IPS-20b (cell line): ENCODE measurements around the gene TSSK6.

Experiments
- H3K27ac ChIP-seq: one replicate; pipeline ENCODE4 v1.5.1; 2013; ENCODE audit warnings: low read length
- H3K27me3 ChIP-seq: 2 replicates; pipeline ENCODE4 v1.6.1; 2013; ENCODE audit warnings: mild to moderate bottlenecking, low read length, inconsistent platforms; ENCODE audit not compliant: insufficient read depth
- H3K36me3 ChIP-seq: 2 replicates; pipeline ENCODE4 v1.6.1; 2013; ENCODE audit warnings: low read depth, mild to moderate bottlenecking, inconsistent platforms, low read length, moderate library complexity; ENCODE audit not compliant: insufficient read depth
- H3K4me1 ChIP-seq: 2 replicates; pipeline ENCODE4 v1.6.1; 2013; ENCODE audit warnings: mild to moderate bottlenecking, control low read depth, inconsistent platforms, low read length, moderate library complexity; ENCODE audit not compliant: insufficient read depth
- H3K4me3 ChIP-seq: 2 replicates; pipeline ENCODE4 v1.5.1; 2013; ENCODE audit warnings: mild to moderate bottlenecking, low read length, inconsistent platforms
- H3K9ac ChIP-seq: 2 replicates; pipeline ENCODE4 v1.6.1; 2013; ENCODE audit warnings: low read depth, mild to moderate bottlenecking, inconsistent platforms, low read length, moderate library complexity
- H3K9me3 ChIP-seq: 2 replicates; pipeline ENCODE4 v1.6.1; 2013; ENCODE audit warnings: mild to moderate bottlenecking, low read depth, low read length, inconsistent platforms; ENCODE audit not compliant: insufficient read depth

TSSK6 gene

GRCh38 chr19:19507354-19507753 lies 8.0 kb downstream of the TSSK6 start:
- peaks cover 56% of the 10 kb centered on the region for H3K36me3 ChIP-seq
- no peaks in the 10 kb centered on the region for H3K4me1 ChIP-seq
- no peaks in the 10 kb centered on the region for H3K9me3 ChIP-seq
- H3K4me3 ChIP-seq = no peak overlapping the region
- H3K27ac ChIP-seq = no peak overlapping the region
- H3K9ac ChIP-seq = no peak overlapping the region
- no peaks in the 10 kb centered on the region for H3K27me3 ChIP-seq

- H3K36me3 ChIP-seq = peaks cover 64% of the 10 kb centered on the region
- H3K9ac ChIP-seq = no peak overlapping the region
- no peak overlapping the region for H3K4me3 ChIP-seq
- no peak overlapping the region for H3K27ac ChIP-seq
- no peaks in the 10 kb centered on the region for H3K4me1 ChIP-seq
- H3K27me3 ChIP-seq = no peaks in the 10 kb centered on the region
- H3K9me3 ChIP-seq = no peaks in the 10 kb centered on the region
These were observed 8.8 kb downstream of the TSSK6 start for GRCh38 chr19:19506592-19506991.

GRCh38 chr19:19505669-19506326 lies 9.6 kb downstream of the TSSK6 start:
- no peak overlapping the region for H3K27ac ChIP-seq
- H3K4me1 ChIP-seq = no peaks in the 10 kb centered on the region
- H3K4me3 ChIP-seq = no peak overlapping the region
- no peak overlapping the region for H3K9ac ChIP-seq
- peaks cover 72% of the 10 kb centered on the region for H3K36me3 ChIP-seq
- H3K27me3 ChIP-seq = no peaks in the 10 kb centered on the region
- no peaks in the 10 kb centered on the region for H3K9me3 ChIP-seq

GRCh38 chr19:19504754-19505668 lies 10.3 kb downstream of the TSSK6 start:
- H3K36me3 ChIP-seq = peaks cover 80% of the 10 kb centered on the region

GRCh38 chr19:19502808-19503602 lies 12.3 kb downstream of the TSSK6 start:
- Histone ChIP-seq H3K9ac (no peak overlapping the region), H3K9me3 (no peaks in the 10 kb centered on the region), H3K4me1 (no peaks in the 10 kb centered on the region), H3K27me3 (no peaks in the 10 kb centered on the region), H3K36me3 (peaks cover 100% of the 10 kb centered on the region), H3K4me3 (no peak overlapping the region), H3K27ac (no peak overlapping the region)

More at GRCh38 chr19:19504754-19505668, 10.3 kb downstream of the TSSK6 start:
- no peaks in the 10 kb centered on the region for H3K9me3 ChIP-seq
- H3K4me3 ChIP-seq = no peak overlapping the region
- no peak overlapping the region for H3K27ac ChIP-seq
- no peak overlapping the region for H3K9ac ChIP-seq
- no peaks in the 10 kb centered on the region for H3K4me1 ChIP-seq
- H3K27me3 ChIP-seq = no peaks in the 10 kb centered on the region

GRCh38 chr19:19502281-19502680 lies 13.1 kb downstream of the TSSK6 start:
- Histone ChIP-seq H3K4me1 (no peaks in the 10 kb centered on the region), H3K27ac (no peak overlapping the region), H3K27me3 (no peaks in the 10 kb centered on the region), H3K4me3 (no peak overlapping the region), H3K9me3 (no peaks in the 10 kb centered on the region), H3K9ac (no peak overlapping the region), H3K36me3 (peaks cover 99% of the 10 kb centered on the region)

GRCh38 chr19:19501798-19502197 lies 13.6 kb downstream of the TSSK6 start:
- Histone ChIP-seq H3K4me3 (no peak overlapping the region), H3K27ac (no peak overlapping the region), H3K4me1 (no peaks in the 10 kb centered on the region), H3K9ac (no peak overlapping the region), H3K36me3 (peaks cover 99% of the 10 kb centered on the region), H3K9me3 (no peaks in the 10 kb centered on the region), H3K27me3 (no peaks in the 10 kb centered on the region)

- Histone ChIP-seq H3K9ac (no peak overlapping the region), H3K27ac (no peak overlapping the region), H3K4me1 (no peaks in the 10 kb centered on the region), H3K9me3 (no peaks in the 10 kb centered on the region), H3K27me3 (no peaks in the 10 kb centered on the region), H3K4me3 (no peak overlapping the region), H3K36me3 (peaks cover 99% of the 10 kb centered on the region)
These were observed 14.2 kb downstream of the TSSK6 start for GRCh38 chr19:19500975-19501644.

GRCh38 chr19:19499272-19499995 lies 15.9 kb downstream of the TSSK6 start:
- Histone ChIP-seq H3K36me3 (peaks cover 97% of the 10 kb centered on the region), H3K4me3 (no peak overlapping the region), H3K9ac (no peak overlapping the region), H3K9me3 (no peaks in the 10 kb centered on the region), H3K27me3 (no peaks in the 10 kb centered on the region), H3K4me1 (no peaks in the 10 kb centered on the region), H3K27ac (no peak overlapping the region)

GRCh38 chr19:19498255-19498991 lies 16.9 kb downstream of the TSSK6 start:
- Histone ChIP-seq H3K9me3 (no peaks in the 10 kb centered on the region), H3K4me3 (no peak overlapping the region), H3K27me3 (no peaks in the 10 kb centered on the region), H3K36me3 (peaks cover 97% of the 10 kb centered on the region), H3K4me1 (no peaks in the 10 kb centered on the region), H3K9ac (no peak overlapping the region), H3K27ac (no peak overlapping the region)
